Measurements from ENCODE around the gene ACAT1.
"Not testable (repeated sequence)": the region's sequence is repeated elsewhere in the genome, so short reads cannot be mapped to it uniquely, and the experiment has no call there.

- not testable (repeated sequence) for TF ChIP-seq CTCF (optimal IDR thresholded peaks at IDR 0.05 in 1 of 3, IDR thresholded peaks at IDR 0.05 in 1 of 3, conservative IDR thresholded peaks at IDR 0.05 in 1 of 3; ENCODE audit: extremely low read depth in 1 of 3, insufficient read depth in 2 of 3, low read length in 3 of 3); EZH2 (IDR thresholded peaks at IDR 0.05; ENCODE audit: low read length)
These were observed 41.5 kb downstream of the ACAT1 start for GRCh38 chr11:108162878-108163277.
